Measurements from ENCODE around the gene TRPV3.

DNA sequence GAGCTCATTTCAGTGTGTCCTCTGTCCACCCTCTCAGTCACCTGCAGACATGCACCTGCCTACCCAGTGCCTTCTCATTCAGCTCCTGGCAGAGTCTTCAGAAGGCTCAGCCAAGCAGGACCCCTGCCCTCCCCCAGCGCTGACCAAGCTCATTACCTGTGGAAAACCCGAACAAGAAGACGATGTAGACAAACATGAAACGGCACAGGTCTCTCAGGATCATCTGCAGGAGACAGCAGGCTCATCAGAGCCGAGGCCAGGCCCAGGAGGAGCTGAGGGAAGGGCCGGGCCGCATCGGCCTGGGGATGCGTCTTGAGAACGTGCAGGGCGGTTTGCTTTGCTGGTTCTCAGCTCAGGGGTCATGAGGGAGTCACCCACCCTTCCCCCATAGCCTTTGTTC is 19.4 kb upstream of the TRPV3 start:
- TF ChIP-seq, protein P1, sequence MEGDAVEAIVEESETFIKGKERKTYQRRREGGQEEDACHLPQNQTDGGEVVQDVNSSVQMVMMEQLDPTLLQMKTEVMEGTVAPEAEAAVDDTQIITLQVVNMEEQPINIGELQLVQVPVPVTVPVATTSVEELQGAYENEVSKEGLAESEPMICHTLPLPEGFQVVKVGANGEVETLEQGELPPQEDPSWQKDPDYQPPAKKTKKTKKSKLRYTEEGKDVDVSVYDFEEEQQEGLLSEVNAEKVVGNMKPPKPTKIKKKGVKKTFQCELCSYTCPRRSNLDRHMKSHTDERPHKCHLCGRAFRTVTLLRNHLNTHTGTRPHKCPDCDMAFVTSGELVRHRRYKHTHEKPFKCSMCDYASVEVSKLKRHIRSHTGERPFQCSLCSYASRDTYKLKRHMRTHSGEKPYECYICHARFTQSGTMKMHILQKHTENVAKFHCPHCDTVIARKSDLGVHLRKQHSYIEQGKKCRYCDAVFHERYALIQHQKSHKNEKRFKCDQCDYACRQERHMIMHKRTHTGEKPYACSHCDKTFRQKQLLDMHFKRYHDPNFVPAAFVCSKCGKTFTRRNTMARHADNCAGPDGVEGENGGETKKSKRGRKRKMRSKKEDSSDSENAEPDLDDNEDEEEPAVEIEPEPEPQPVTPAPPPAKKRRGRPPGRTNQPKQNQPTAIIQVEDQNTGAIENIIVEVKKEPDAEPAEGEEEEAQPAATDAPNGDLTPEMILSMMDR (IDR thresholded peaks at IDR 0.05; ENCODE audit: low read length) = no peak
- no peak for TF ChIP-seq EZH2 (IDR thresholded peaks at IDR 0.05; ENCODE audit: borderline replicate concordance, low read length)
